Activated T-helper 1 cell treated with anti-CD3 and anti-CD28 coated beads, Interleukin-12 subunit alpha, Interleukin-12 subunit beta, Interleukin-2, Interleukin-4 antibody, amounts not matched to agents 30 ng/mL and 10 ng/mL and 1 ng/mL, durations not matched to agents 14 hours and 24 hours and 36 hours (primary cell): ENCODE data around the gene SYPL1. TPM values are rescaled to one million over a fixed set of nuclear protein-coding genes. Genes with fewer than 3 reads are reported as not detected.

Experiments used
- DNase-seq: peaks from one replicate; pipeline ENCODE4 v3.0.0; 2021; ENCODE audit warnings: low spot score
- H3K27ac Mint-ChIP-seq: one replicate; pipeline ENCODE4 v1.8.0; 2021; ENCODE audit warnings: mild to moderate bottlenecking, mixed read lengths
- H3K27me3 Mint-ChIP-seq: one replicate; pipeline ENCODE4 v1.8.0; 2022; ENCODE audit warnings: mild to moderate bottlenecking, moderate library complexity, mixed read lengths; ENCODE audit not compliant: insufficient read depth
- H3K36me3 Mint-ChIP-seq: one replicate; pipeline ENCODE4 v1.8.0; 2021; ENCODE audit warnings: low read depth, mixed read lengths
- H3K4me1 Mint-ChIP-seq: one replicate; pipeline ENCODE4 v1.8.0; 2021; ENCODE audit warnings: low read depth, mixed read lengths
- H3K4me3 Mint-ChIP-seq: one replicate; pipeline ENCODE4 v1.8.0; 2021; ENCODE audit warnings: mild to moderate bottlenecking, moderate library complexity, mixed read lengths
- H3K9me3 Mint-ChIP-seq: one replicate; pipeline ENCODE4 v1.8.0; 2021; ENCODE audit warnings: mixed read lengths
- intact Hi-C: fragments of 100-400 bp; cut with micrococcal nuclease; formaldehyde crosslinking; loops from one replicate; pipeline ENCODE4 v1.15.1; 2024
- total RNA-seq: library from RNA; stranded (reverse); gene quantifications from 2 replicates; pipeline ENCODE4 v1.2.3, GENCODE V29; 2022

The SYPL1 gene
- total RNA-seq, 1 donor from 2014 or later: 22.3 TPM

DNA sequence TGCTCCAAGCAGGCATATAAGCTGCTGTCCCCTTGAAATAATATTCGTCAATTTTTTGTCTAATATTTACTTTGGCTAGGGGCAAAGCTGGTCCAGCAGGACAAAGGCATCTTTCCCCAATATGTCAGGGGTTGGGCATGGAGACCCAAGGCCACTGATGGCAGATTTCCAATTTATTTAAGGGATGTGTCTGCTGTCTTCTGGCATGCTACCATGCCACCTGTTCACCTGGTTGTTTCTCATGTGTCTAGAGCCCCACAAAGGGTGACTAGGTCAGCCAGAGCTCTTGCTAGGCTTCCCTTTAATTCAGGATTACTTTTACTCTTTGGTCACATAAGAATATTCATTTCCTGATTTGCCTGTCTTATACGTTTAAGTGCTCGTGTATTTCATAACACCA is 22.1 kb upstream of the SYPL1 start:
- H3K27ac Mint-ChIP-seq: no peak overlapping the region
- intact Hi-C loops: no loop called here
- no peaks in the 10 kb centered on the region for H3K9me3 Mint-ChIP-seq
- H3K27me3 Mint-ChIP-seq: peaks cover 19% of the 10 kb centered on the region
- no peaks in the 10 kb centered on the region for H3K36me3 Mint-ChIP-seq
- no peaks in the 10 kb centered on the region for H3K4me1 Mint-ChIP-seq
- DNase-seq: no peak
- H3K4me3 Mint-ChIP-seq: no peak overlapping the region

DNA sequence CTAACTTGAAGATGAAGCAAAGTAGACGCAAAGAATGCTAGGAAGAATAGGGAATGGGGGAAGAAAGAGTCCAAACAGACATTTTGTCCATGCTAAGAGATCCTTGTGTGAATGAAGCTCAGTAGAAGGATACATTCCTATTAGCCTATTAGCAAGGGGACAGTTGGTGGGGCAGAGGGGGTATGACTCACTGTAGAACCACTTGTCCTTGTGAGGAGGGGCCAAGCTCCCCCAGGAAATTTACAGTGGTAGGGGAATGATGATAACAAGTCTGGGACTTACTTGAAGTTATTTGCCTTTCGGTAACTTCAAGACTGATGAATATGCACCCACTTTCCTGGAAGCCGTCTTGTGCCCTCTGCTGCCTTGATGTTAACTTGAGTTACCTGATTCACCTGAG is 17.2 kb upstream of the SYPL1 start:
- Mint-ChIP-seq H3K4me3 (no peak overlapping the region), H3K27me3 (peaks cover 17% of the 10 kb centered on the region), H3K36me3 (no peaks in the 10 kb centered on the region), H3K9me3 (no peaks in the 10 kb centered on the region), H3K27ac (no peak overlapping the region), H3K4me1 (peaks cover 8% of the 10 kb centered on the region)
- intact Hi-C loops: no loop called here
- DNase-seq: no peak

DNA sequence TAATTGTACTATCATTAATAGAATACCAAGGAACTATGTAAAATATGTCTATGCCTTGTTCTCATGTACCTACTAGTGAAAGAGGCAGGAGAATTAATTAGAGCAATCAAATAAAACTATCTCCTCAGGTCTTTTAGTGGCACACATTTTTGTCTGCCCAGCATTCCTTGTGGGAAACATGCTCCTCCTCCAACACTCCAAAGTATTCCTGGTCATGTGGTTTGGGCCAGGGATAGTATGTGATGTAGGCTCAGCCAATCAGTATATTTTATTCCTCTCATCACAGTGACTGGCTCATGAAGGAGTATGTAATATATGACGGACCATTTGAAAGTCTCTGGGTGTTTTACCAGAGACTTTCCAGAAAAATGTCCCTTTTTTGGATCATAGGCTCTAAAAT is 16.7 kb upstream of the SYPL1 start:
- DNase-seq: no peak
- Mint-ChIP-seq H3K36me3 (no peaks in the 10 kb centered on the region), H3K27me3 (peaks cover 17% of the 10 kb centered on the region), H3K4me3 (no peak overlapping the region), H3K4me1 (peaks cover 8% of the 10 kb centered on the region), H3K9me3 (no peaks in the 10 kb centered on the region), H3K27ac (no peak overlapping the region)
- intact Hi-C loops: no loop called here

DNA sequence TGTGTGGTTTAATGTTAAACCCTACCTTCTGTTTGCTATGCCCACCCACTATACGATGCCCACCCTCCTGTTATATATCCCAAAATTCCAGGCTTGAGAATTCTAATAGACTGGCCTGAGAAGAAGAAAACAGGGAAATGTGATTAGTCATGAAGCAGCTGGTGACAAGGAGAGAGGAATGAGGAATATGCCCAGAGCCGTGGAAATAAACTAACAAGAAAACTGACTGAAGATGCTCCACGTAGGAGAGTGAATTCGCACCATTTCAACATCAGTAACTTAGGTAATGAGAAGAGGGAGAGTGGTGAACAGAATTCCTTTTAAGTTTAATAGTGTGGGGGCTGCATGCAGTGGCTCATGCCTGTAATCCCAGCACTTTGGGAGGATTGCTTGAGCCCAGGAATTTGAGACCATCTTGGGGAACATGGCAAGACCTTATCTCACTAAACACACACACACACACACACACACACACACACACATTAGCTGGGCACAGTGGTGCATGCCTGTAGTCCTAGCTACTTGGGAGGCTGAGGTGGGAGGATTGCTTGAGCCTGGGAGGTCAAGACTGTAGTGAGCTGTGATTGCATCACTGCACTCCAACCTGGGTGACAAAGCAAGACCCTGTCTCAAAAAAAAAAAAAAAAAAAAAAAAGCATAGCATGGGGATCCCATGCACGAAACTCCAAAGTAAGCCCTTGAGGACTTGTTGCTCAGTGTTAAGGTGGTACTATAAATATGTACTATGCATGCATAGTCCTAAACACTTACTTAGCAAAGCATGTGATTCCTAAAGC is 16.1 kb upstream of the SYPL1 start:
- Mint-ChIP-seq H3K4me1 (peaks cover 8% of the 10 kb centered on the region), H3K27me3 (peaks cover 16% of the 10 kb centered on the region), H3K4me3 (no peak overlapping the region), H3K36me3 (no peaks in the 10 kb centered on the region), H3K9me3 (no peaks in the 10 kb centered on the region), H3K27ac (no peak overlapping the region)
- intact Hi-C loops: no loop called here
- no peak for DNase-seq

DNA sequence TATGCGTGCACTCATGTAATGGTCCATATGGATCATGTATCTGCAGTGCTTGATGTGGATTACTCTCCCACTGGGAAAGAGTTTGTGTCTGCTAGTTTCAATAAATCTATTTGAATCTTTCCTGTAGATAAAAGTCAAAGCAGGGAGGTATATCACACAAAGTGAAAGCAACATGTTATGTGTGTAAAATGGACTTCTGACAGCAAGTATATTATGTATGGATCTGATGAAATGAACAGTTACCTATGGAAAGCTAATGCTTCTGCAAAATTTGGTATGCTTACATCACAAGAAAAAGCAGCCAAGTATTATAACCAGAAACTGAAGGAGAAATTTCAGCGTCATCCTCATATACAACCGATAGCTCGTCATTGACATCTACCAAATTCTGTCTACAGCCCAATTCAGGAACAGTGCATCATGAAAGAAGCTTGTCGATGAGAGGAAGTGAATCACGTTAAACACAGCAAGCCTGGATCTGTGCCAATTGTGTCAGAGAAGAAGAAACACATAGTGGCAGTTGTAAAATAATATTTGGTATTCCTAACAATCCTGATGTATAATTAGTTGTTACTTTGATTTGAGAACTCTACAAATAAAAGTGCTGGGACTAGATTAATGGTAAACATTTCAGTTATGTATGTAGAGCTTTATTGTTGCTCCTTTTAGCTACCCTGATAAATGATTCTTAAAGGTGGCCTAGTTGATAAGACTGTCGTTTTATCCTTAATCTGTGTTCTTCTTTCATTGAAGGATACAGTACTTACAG is 14.2 kb upstream of the SYPL1 start:
- Mint-ChIP-seq H3K9me3 (no peaks in the 10 kb centered on the region), H3K27ac (no peak overlapping the region), H3K4me3 (peak overlapping the region; percentile 55), H3K36me3 (no peaks in the 10 kb centered on the region), H3K4me1 (peaks cover 8% of the 10 kb centered on the region), H3K27me3 (peaks cover 12% of the 10 kb centered on the region)
- intact Hi-C loops: no loop called here
- DNase-seq: no peak

GRCh38 chr7:106125417-106125816 is 13.3 kb upstream of the SYPL1 start:
- Mint-ChIP-seq H3K27me3 (peaks cover 5% of the 10 kb centered on the region), H3K27ac (no peak overlapping the region), H3K9me3 (no peaks in the 10 kb centered on the region), H3K4me1 (peaks cover 8% of the 10 kb centered on the region), H3K36me3 (no peaks in the 10 kb centered on the region), H3K4me3 (peak overlapping the region; percentile 19)
- intact Hi-C loops: no loop called here
- DNase-seq: no peak

- DNase-seq: no peak
- Mint-ChIP-seq H3K27ac (no peak overlapping the region), H3K4me1 (peaks cover 8% of the 10 kb centered on the region), H3K36me3 (no peaks in the 10 kb centered on the region), H3K27me3 (peaks cover 8% of the 10 kb centered on the region), H3K9me3 (no peaks in the 10 kb centered on the region), H3K4me3 (no peak overlapping the region)
- intact Hi-C loops: no loop called here
Measured at GRCh38 chr7:106124186-106124585, 12.1 kb upstream of the SYPL1 start.

DNA sequence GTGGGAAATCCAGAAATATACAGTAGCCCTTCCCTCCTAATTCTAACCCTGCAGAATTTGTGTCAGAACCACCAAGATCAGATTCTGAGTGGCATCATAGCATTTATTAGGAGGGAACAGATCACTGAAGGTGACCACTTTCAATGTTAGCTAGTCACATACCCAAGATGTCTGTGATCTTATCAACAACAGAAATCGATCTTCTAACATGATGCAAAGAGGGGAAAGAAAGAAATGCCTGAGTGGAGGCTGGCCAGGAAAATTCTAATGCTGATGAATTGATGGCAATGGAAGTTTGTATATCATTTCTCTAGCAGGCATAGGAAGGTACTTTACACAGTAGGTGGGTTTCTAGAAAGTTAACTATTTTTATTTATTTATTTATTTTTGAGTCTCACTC is 10.6 kb upstream of the SYPL1 start:
- H3K27ac Mint-ChIP-seq: no peak overlapping the region
- H3K4me3 Mint-ChIP-seq: no peak overlapping the region
- intact Hi-C loops: no loop called here
- H3K36me3 Mint-ChIP-seq: no peaks in the 10 kb centered on the region
- H3K27me3 Mint-ChIP-seq: peaks cover 5% of the 10 kb centered on the region
- no peak for DNase-seq
- peaks cover 8% of the 10 kb centered on the region for H3K4me1 Mint-ChIP-seq
- H3K9me3 Mint-ChIP-seq: no peaks in the 10 kb centered on the region

- no peak overlapping the region for H3K27ac Mint-ChIP-seq
- H3K4me1 Mint-ChIP-seq: peaks cover 4% of the 10 kb centered on the region
- intact Hi-C loops: no loop called here
Measured at GRCh38 chr7:106121189-106121810, 9.2 kb upstream of the SYPL1 start.

DNA sequence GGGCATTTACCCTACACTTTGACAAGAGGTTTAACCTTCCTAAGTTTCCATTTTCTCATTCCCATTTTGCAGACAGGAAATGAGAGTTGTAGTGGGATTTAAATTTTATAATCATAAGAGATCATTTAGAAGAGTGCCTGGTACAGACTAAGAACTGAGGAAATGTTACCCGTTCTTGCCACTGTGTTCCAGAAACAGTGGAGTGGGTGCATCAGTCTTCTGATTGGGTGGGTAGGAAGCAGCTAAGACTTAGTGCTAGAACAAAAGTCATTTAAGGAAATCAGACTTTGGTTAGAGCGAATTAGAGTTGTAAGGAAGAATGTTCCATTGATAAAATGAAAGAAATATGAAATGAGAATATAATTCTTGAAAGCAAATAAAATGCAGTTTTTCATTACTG is 8.4 kb upstream of the SYPL1 start:
- DNase-seq: no peak
- Mint-ChIP-seq H3K4me3 (no peak overlapping the region), H3K27me3 (peaks cover 5% of the 10 kb centered on the region), H3K4me1 (no peaks in the 10 kb centered on the region), H3K27ac (no peak overlapping the region), H3K9me3 (no peaks in the 10 kb centered on the region), H3K36me3 (no peaks in the 10 kb centered on the region)
- intact Hi-C loops: no loop called here

More at GRCh38 chr7:106121189-106121810, 9.2 kb upstream of the SYPL1 start:
- no peaks in the 10 kb centered on the region for H3K9me3 Mint-ChIP-seq
- no peaks in the 10 kb centered on the region for H3K36me3 Mint-ChIP-seq
- H3K4me3 Mint-ChIP-seq: no peak overlapping the region
- DNase-seq: no peak
- peaks cover 5% of the 10 kb centered on the region for H3K27me3 Mint-ChIP-seq

GRCh38 chr7:106119719-106120118 is 7.6 kb upstream of the SYPL1 start:
- no peaks in the 10 kb centered on the region for H3K36me3 Mint-ChIP-seq
- intact Hi-C loops: no loop called here
- H3K4me3 Mint-ChIP-seq: no peak overlapping the region
- no peak for DNase-seq
- H3K27ac Mint-ChIP-seq: no peak overlapping the region
- no peaks in the 10 kb centered on the region for H3K9me3 Mint-ChIP-seq
- peaks cover 5% of the 10 kb centered on the region for H3K27me3 Mint-ChIP-seq
- H3K4me1 Mint-ChIP-seq: peaks cover under 1% of the 10 kb centered on the region

GRCh38 chr7:106117786-106118544 is 5.9 kb upstream of the SYPL1 start:
- intact Hi-C loops: no loop called here
- H3K4me1 Mint-ChIP-seq: peaks cover 9% of the 10 kb centered on the region
- DNase-seq: no peak
- peaks cover 5% of the 10 kb centered on the region for H3K27me3 Mint-ChIP-seq
- no peaks in the 10 kb centered on the region for H3K36me3 Mint-ChIP-seq
- H3K27ac Mint-ChIP-seq: no peak overlapping the region
- no peak overlapping the region for H3K4me3 Mint-ChIP-seq
- H3K9me3 Mint-ChIP-seq: no peaks in the 10 kb centered on the region
